ENCODE results near the gene SLC9B2.

The SLC9B2 gene

DNA sequence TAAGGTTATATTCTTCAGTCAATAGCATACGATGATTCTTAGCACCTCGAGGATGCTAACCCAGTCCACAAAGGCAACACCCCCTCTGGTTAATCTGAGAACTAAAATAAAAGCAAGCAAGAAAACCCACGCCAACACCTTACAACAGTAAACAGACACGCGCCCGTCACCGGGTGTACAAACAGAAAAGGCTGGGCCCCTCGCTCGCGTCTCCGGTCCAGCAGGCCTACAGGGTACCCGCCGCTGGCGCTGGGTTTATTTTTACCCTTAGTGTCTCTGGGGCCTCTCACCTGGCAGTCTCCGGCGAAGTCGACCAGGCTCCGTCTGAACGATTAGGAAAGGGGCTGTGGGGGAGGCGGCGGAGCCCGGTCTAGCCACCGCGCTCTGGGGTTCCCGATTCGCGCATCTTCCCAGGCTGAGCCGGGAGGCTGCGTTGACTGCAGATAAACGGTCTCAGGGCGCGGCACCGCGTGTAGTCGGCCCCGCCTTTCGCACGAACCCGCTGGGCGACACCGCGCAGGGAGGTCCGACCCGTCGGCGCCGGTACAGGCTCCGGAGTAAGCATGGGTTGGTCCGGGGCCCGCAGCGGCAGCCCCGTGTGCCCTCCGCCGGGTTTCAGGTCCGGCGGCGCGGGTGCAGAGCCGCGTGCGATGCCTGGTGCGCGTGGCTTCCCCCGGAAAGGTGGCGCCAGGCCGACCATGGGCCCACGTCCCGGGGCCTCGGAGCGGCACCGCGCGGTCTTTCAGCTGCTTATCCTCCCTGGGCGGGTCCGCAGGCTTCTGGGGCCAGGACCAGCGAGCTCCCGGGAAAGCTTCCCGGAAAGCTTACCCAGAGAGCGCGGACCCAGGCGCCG, 441 bp downstream of the SLC9B2 start (continued):
- TF ChIP-seq, protein P1, sequence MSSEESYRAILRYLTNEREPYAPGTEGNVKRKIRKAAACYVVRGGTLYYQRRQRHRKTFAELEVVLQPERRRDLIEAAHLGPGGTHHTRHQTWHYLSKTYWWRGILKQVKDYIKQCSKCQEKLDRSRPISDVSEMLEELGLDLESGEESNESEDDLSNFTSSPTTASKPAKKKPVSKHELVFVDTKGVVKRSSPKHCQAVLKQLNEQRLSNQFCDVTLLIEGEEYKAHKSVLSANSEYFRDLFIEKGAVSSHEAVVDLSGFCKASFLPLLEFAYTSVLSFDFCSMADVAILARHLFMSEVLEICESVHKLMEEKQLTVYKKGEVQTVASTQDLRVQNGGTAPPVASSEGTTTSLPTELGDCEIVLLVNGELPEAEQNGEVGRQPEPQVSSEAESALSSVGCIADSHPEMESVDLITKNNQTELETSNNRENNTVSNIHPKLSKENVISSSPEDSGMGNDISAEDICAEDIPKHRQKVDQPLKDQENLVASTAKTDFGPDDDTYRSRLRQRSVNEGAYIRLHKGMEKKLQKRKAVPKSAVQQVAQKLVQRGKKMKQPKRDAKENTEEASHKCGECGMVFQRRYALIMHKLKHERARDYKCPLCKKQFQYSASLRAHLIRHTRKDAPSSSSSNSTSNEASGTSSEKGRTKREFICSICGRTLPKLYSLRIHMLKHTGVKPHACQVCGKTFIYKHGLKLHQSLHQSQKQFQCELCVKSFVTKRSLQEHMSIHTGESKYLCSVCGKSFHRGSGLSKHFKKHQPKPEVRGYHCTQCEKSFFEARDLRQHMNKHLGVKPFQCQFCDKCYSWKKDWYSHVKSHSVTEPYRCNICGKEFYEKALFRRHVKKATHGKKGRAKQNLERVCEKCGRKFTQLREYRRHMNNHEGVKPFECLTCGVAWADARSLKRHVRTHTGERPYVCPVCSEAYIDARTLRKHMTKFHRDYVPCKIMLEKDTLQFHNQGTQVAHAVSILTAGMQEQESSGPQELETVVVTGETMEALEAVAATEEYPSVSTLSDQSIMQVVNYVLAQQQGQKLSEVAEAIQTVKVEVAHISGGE (tag by site-specific recombination; conservative IDR thresholded peaks at IDR 0.05; ENCODE audit: low read depth) = peak; percentile 48; the same call in 1 of the 2 replicates
- TF ChIP-seq ZNF341 (tag by site-specific recombination; IDR thresholded peaks at IDR 0.05; ENCODE audit: low read depth) (no peak), HOXD13 (CRISPR knock-in tag; IDR thresholded peaks at IDR 0.05; ENCODE audit: borderline replicate concordance) (no peak), ZNF596 (tag by site-specific recombination; IDR thresholded peaks at IDR 0.05) (no peak), ZNF223 (tag by site-specific recombination; IDR thresholded peaks at IDR 0.05) (no peak), ZNF707 (tag by site-specific recombination; IDR thresholded peaks at IDR 0.05) (no peak), ZNF184 (tag by site-specific recombination; IDR thresholded peaks at IDR 0.05) (no peak), SCRT2 (tag by site-specific recombination; IDR thresholded peaks at IDR 0.05) (no peak), KLF10 (tag by site-specific recombination; IDR thresholded peaks at IDR 0.05) (no peak), ZNF202 (tag by site-specific recombination; IDR thresholded peaks at IDR 0.05; ENCODE audit: borderline replicate concordance) (no peak), YY1 (tag by site-specific recombination; IDR thresholded peaks at IDR 0.05) (no peak), ZNF571 (tag by site-specific recombination; IDR thresholded peaks at IDR 0.05) (no peak), ZNF830 (tag by site-specific recombination; IDR thresholded peaks at IDR 0.05; ENCODE audit: low read depth) (no peak), OVOL3 (tag by site-specific recombination; IDR thresholded peaks at IDR 0.05) (no peak), KLF1 (tag by site-specific recombination; IDR thresholded peaks at IDR 0.05) (peak; percentile 62), ZNF335 (tag by site-specific recombination; conservative IDR thresholded peaks at IDR 0.05) (peak; percentile 73; the same call in 1 of the 2 replicates), SP2 (tag by site-specific recombination; IDR thresholded peaks at IDR 0.05) (peak; percentile 14; the same call in 1 of the 2 replicates), ZNF544 (tag by site-specific recombination; IDR thresholded peaks at IDR 0.05) (no peak), ZFP69B (tag by site-specific recombination; IDR thresholded peaks at IDR 0.05) (0 out of 2 replicates have a peak, but pooled peaks have one; percentile 31), ZNF404 (tag by site-specific recombination; IDR thresholded peaks at IDR 0.05) (no peak), SP7 (tag by site-specific recombination; IDR thresholded peaks at IDR 0.05) (no peak), ZNF510 (tag by site-specific recombination; IDR thresholded peaks at IDR 0.05; ENCODE audit: insufficient replicate concordance) (no peak), GFI1B (tag by site-specific recombination; IDR thresholded peaks at IDR 0.05) (no peak), ZNF37A (tag by site-specific recombination; IDR thresholded peaks at IDR 0.05) (no peak), ZNF132 (tag by site-specific recombination; IDR thresholded peaks at IDR 0.05; ENCODE audit: borderline replicate concordance) (no peak), ZXDB (tag by site-specific recombination; IDR thresholded peaks at IDR 0.05) (peak; percentile 52; the same call in 1 of the 2 replicates)
- TF ChIP-seq, protein P2, sequence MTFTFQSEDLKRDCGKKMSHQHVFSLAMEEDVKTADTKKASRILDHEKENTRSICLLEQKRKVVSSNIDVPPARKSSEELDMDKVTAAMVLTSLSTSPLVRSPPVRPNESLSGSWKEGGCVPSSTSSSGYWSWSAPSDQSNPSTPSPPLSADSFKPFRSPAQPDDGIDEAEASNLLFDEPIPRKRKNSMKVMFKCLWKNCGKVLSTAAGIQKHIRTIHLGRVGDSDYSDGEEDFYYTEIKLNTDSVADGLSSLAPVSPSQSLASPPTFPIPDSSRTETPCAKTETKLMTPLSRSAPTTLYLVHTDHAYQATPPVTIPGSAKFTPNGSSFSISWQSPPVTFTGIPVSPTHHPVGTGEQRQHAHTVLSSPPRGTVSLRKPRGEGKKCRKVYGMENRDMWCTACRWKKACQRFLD (tag by site-specific recombination; IDR thresholded peaks at IDR 0.05) = no peak
- TF ChIP-seq, protein P3, sequence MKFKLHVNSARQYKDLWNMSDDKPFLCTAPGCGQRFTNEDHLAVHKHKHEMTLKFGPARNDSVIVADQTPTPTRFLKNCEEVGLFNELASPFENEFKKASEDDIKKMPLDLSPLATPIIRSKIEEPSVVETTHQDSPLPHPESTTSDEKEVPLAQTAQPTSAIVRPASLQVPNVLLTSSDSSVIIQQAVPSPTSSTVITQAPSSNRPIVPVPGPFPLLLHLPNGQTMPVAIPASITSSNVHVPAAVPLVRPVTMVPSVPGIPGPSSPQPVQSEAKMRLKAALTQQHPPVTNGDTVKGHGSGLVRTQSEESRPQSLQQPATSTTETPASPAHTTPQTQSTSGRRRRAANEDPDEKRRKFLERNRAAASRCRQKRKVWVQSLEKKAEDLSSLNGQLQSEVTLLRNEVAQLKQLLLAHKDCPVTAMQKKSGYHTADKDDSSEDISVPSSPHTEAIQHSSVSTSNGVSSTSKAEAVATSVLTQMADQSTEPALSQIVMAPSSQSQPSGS (tag by site-specific recombination; IDR thresholded peaks at IDR 0.05; ENCODE audit: low read depth) = no peak
- TF ChIP-seq, protein P4, sequence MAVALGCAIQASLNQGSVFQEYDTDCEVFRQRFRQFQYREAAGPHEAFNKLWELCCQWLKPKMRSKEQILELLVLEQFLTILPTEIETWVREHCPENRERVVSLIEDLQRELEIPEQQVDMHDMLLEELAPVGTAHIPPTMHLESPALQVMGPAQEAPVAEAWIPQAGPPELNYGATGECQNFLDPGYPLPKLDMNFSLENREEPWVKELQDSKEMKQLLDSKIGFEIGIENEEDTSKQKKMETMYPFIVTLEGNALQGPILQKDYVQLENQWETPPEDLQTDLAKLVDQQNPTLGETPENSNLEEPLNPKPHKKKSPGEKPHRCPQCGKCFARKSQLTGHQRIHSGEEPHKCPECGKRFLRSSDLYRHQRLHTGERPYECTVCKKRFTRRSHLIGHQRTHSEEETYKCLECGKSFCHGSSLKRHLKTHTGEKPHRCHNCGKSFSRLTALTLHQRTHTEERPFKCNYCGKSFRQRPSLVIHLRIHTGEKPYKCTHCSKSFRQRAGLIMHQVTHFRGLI (tag by site-specific recombination; IDR thresholded peaks at IDR 0.05) = no peak
- TF ChIP-seq, protein P5, sequence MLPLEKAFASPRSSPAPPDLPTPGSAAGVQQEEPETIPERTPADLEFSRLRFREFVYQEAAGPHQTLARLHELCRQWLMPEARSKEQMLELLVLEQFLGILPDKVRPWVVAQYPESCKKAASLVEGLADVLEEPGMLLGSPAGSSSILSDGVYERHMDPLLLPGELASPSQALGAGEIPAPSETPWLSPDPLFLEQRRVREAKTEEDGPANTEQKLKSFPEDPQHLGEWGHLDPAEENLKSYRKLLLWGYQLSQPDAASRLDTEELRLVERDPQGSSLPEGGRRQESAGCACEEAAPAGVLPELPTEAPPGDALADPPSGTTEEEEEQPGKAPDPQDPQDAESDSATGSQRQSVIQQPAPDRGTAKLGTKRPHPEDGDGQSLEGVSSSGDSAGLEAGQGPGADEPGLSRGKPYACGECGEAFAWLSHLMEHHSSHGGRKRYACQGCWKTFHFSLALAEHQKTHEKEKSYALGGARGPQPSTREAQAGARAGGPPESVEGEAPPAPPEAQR (tag by site-specific recombination; IDR thresholded peaks at IDR 0.05) = no peak

Measured in HEK293 (cell line).